Activated T-cell treated with anti-CD3 and anti-CD28 coated beads, Interleukin-2, amount 50 U/mL, for 4 hours (primary cell): ENCODE data around the gene GRM6. TPM values are rescaled to one million over a fixed set of nuclear protein-coding genes. Genes with fewer than 3 reads are reported as not detected.

ENCODE experiments used
- ATAC-seq, 2 donors: fragments of 200-7000 bp; cut with Tn5 transposase; one replicate each; pipeline ENCODE4 v1.10.0; 2021
- DNase-seq: peaks from one replicate; pipeline ENCODE4 v3.0.0-alpha.2; 2020
- H3K27me3 Mint-ChIP-seq: one replicate; pipeline ENCODE4 v1.8.0; 2021; ENCODE audit warnings: low read depth, mixed read lengths
- H3K36me3 Mint-ChIP-seq: one replicate; pipeline ENCODE4 v1.8.0; 2022; ENCODE audit warnings: mixed read lengths; ENCODE audit not compliant: insufficient read depth
- H3K4me1 Mint-ChIP-seq: one replicate; pipeline ENCODE4 v1.8.0; 2021; ENCODE audit warnings: low read depth, mixed read lengths
- H3K4me3 Mint-ChIP-seq: one replicate; pipeline ENCODE4 v1.8.0; 2021; ENCODE audit warnings: mild to moderate bottlenecking, moderate library complexity, mixed read lengths
- H3K9me3 Mint-ChIP-seq: one replicate; pipeline ENCODE4 v1.8.0; 2021; ENCODE audit warnings: mixed read lengths
- total RNA-seq, 3 donors: library from RNA; stranded (reverse); gene quantifications; one replicate each; pipeline ENCODE4 v1.2.1, GENCODE V29; 2021

The GRM6 gene
- total RNA-seq, 3 donors from 2014 or later, result not detected

GRCh38 chr5:178931846-178932760, 63.0 kb downstream of the GRM6 start:
- no peak for ATAC-seq
- Mint-ChIP-seq H3K9me3 (peaks cover 79% of the 10 kb centered on the region), H3K36me3 (peaks cover 34% of the 10 kb centered on the region)

More at GRCh38 chr5:178931846-178932760, 63.0 kb downstream of the GRM6 start:
- Mint-ChIP-seq H3K4me1 (no peaks in the 10 kb centered on the region), H3K4me3 (no peak overlapping the region), H3K27me3 (no peaks in the 10 kb centered on the region)
- DNase-seq, result no peak

Other genes with a start within 250 kb of the GRM6 start
- 10 to 100 TPM; 11.1 to 12.4 (median 11.9) TPM for gene ZNF354B, start 135.4 kb downstream of the GRM6 start, total RNA-seq
- gene ZFP2, start 99.4 kb downstream of the GRM6 start, total RNA-seq, result under 1 TPM; 0.14 to 0.21 (median 0.15) TPM
- not detected for gene ZNF454, start 54.1 kb downstream of the GRM6 start, total RNA-seq
- 1 to 10 TPM; 2.0 to 2.8 (median 2.3) TPM for gene ZNF879, start 28.5 kb upstream of the GRM6 start, total RNA-seq
- gene ZNF354C, start 65.1 kb upstream of the GRM6 start, total RNA-seq, result 1 to 10 TPM; 3.4 to 4.2 (median 3.9) TPM